B cell (primary cell): ENCODE data around the gene RAPGEF6.

Source experiments
- CTCF ChIP-seq: fragments of 200-600 bp; IDR thresholded peaks from one replicate; pipeline ENCODE4 v1.8.0; 2022; ENCODE audit warnings: antibody characterized with exemption, mild to moderate bottlenecking
- EZH2 ChIP-seq: IDR thresholded peaks from 2 replicates; pipeline ENCODE4 v1.6.1; 2012; ENCODE audit warnings: borderline replicate concordance, low read depth, mild to moderate bottlenecking, moderate library complexity, low read length; ENCODE audit not compliant: insufficient read depth, poor library complexity, severe bottlenecking

DNA sequence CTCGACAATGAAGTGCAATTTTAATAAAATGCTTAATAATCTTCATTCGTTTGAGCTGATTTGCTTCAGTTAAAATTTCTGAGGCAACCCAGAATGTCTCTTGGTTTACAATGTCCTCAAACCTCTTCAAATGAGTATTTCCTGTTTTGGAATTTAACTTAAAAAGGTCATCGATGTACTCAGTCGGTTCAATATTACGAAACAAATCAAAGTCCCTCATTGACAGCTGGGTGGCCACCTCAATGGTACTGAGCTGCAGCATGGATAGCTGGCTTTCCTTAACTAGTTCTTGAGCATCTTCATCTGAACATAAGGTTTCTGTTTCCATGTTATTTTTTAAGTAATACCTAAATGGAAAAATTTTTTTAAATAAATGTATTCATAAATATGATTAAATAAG is 173.3 kb downstream of the RAPGEF6 start:
- no peak for TF ChIP-seq EZH2
- TF ChIP-seq CTCF: no peak
